ENCODE results near the gene SNRNP200.

- TF ChIP-seq CTCF (IDR thresholded peaks at IDR 0.05): no peak
- TF ChIP-seq POLR2A (IDR thresholded peaks at IDR 0.05): no peak
- no peak for TF ChIP-seq EP300 (IDR thresholded peaks at IDR 0.05)
Measured at GRCh38 chr2:96317584-96317997, 12.2 kb upstream of the SNRNP200 start.
